Naive B cell (primary cell): ENCODE data around the gene RAP1A. TPM values are rescaled to one million over a fixed set of nuclear protein-coding genes. Genes with fewer than 3 reads are reported as not detected.
A peak's percentile ranks its signal among the peaks of the same experiment; 100 is the strongest.
"Not testable (repeated sequence)": the region's sequence is repeated elsewhere in the genome, so short reads cannot be mapped to it uniquely, and the experiment has no call there.

Experiments used
- ATAC-seq, 2 donors: fragments of 150-1000 bp; cut with Tn5 transposase; 2 replicates each; pipeline ENCODE4 v1.10.0; 2021; ENCODE audit warnings: low read depth in 2 of 2, mild to moderate bottlenecking in 2 of 2, moderate library complexity in 2 of 2
- DNase-seq: peaks from one replicate; pipeline ENCODE4 v3.0.0; 2022
- H3K27ac Mint-ChIP-seq, 6 donors: one replicate each; pipeline ENCODE4 v1.8.0; 2020 to 2022; ENCODE audit warnings: mild to moderate bottlenecking in 6 of 6, mixed read lengths in 6 of 6, moderate library complexity in 5 of 6, inconsistent platforms in 2 of 6
- H3K27me3 Mint-ChIP-seq, 3 donors: one replicate each; pipeline ENCODE4 v1.8.0; 2021 to 2022; ENCODE audit warnings: mixed read lengths in 3 of 3, mild to moderate bottlenecking in 1 of 3
- H3K36me3 Mint-ChIP-seq, 2 donors: one replicate each; pipeline ENCODE4 v1.8.0; 2020 to 2022; ENCODE audit warnings: mixed read lengths in 2 of 2, inconsistent platforms in 1 of 2, mild to moderate bottlenecking in 1 of 2
- H3K4me1 Mint-ChIP-seq, 3 donors: one replicate each; pipeline ENCODE4 v1.8.0; 2020 to 2022; ENCODE audit warnings: mixed read lengths in 3 of 3, inconsistent platforms in 1 of 3, mild to moderate bottlenecking in 1 of 3, moderate library complexity in 1 of 3
- H3K4me3 Mint-ChIP-seq, 8 donors: one replicate each; pipeline ENCODE4 v1.8.0; 2020 to 2022; ENCODE audit warnings: mild to moderate bottlenecking in 8 of 8, mixed read lengths in 8 of 8, moderate library complexity in 8 of 8, inconsistent platforms in 2 of 8
- H3K9me3 Mint-ChIP-seq, 7 donors: one replicate each; pipeline ENCODE4 v1.8.0; 2020 to 2022; ENCODE audit warnings: mixed read lengths in 7 of 7, mild to moderate bottlenecking in 5 of 7, inconsistent platforms in 2 of 7, moderate library complexity in 1 of 7
- polyA plus RNA-seq, 6 donors: library from polyadenylated mRNA; unstranded; fragments of 300-500 nt; fragmentation: Illumina TruSeq; gene quantifications; one replicate each; pipeline ENCODE4 v1.2.3, GENCODE V29; 2021; ENCODE audit warnings: low read depth in 6 of 6

Gene RAP1A
- polyA plus RNA-seq, 6 donors from 2014 or later = 30.7 to 44.6 (median 37.2) TPM

- Mint-ChIP-seq H3K4me3 (no peak overlapping the region), H3K9me3 (no peaks in the 10 kb centered on the region), H3K27ac (no peak overlapping the region), H3K27me3 (no peaks in the 10 kb centered on the region), H3K36me3 (no peaks in the 10 kb centered on the region), H3K4me1 (peaks cover 12 to 23% (median 18%) of the 10 kb centered on the region in 3 donors)
- no peak for ATAC-seq
- DNase-seq = no peak
Observed at GRCh38 chr1:111734426-111734825, 114.8 kb downstream of the RAP1A start.

GRCh38 chr1:111734856-111735255 is 115.3 kb downstream of the RAP1A start:
- Mint-ChIP-seq H3K4me1 (peaks cover 14 to 27% (median 22%) of the 10 kb centered on the region in 3 donors), H3K27me3 (peaks cover 2 to 4% (median 3%) of the 10 kb centered on the region in 3 donors), H3K36me3 (no peaks in the 10 kb centered on the region), H3K9me3 (no peaks in the 10 kb centered on the region), H3K4me3 (no peak overlapping the region), H3K27ac (no peak overlapping the region)
- no peak for ATAC-seq
- DNase-seq = no peak

DNA sequence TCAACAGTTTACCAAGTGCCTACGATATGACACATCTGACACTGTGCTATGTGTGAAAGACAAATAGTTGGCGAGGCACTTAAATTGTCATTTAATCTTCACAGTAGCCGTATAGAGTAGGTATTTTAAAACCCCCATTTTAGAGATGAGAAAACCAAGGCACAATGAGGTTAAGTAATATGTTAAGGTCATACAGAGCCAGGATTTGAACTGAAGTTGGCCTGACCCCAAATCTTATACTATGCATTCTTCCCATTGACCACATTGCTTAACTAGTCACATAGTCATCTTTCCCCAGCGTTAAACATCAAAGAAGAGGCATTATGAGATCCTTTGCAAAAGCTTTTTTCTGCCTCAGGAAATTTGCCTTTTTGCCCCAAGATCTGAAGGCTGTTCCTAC is 115.7 kb downstream of the RAP1A start:
- no peak for DNase-seq
- no peak overlapping the region for H3K4me3 Mint-ChIP-seq

GRCh38 chr1:111735858-111736544 is 116.4 kb downstream of the RAP1A start:
- DNase-seq = no peak
- no peak for ATAC-seq
- Mint-ChIP-seq H3K27ac (no peak overlapping the region), H3K4me3 (no peak overlapping the region), H3K27me3 (peaks cover 6 to 15% (median 8%) of the 10 kb centered on the region in 3 donors), H3K4me1 (peaks cover 22 to 39% (median 25%) of the 10 kb centered on the region in 3 donors), H3K36me3 (no peaks in the 10 kb centered on the region), H3K9me3 (no peaks in the 10 kb centered on the region)

More for the DNA sequence above, 115.7 kb downstream of the RAP1A start:
- Mint-ChIP-seq H3K36me3 (no peaks in the 10 kb centered on the region), H3K27ac (no peak overlapping the region), H3K9me3 (no peaks in the 10 kb centered on the region), H3K4me1 (peaks cover 16 to 32% (median 21%) of the 10 kb centered on the region in 3 donors), H3K27me3 (peaks cover 5 to 8% (median 8%) of the 10 kb centered on the region in 3 donors)
- ATAC-seq = no peak

DNA sequence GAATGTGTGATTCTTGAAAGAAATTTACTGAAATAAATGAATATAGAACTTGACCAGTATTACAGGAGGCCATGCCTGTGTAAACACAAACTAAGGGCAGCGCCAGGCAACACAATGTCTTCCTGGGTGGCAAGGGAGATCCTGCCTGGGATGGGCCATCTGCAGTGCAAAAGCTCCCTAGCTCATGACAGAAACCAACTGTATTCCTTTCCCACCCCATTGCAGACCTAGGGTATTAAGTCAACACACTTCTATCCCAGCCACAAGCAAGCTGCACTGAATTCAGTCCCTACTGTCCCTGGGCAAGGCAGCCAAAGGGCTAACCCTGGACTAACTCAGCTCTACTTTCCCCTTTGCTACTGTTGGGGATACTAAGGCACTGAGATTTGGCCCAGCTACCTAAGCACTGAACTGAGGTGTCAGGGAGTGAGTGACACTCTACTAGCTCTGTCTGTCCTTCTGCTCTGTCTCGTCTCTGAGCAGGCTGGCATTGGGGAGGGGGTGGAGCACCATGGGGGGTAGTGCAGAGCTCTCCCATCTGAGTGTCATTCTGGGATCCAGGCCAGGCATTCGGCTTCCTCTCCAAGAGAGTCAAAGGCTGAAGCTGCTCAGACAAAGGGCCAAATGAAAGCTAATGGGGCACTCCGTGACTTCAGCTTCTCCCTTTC is 117.1 kb downstream of the RAP1A start:
- peaks cover 8 to 21% (median 12%) of the 10 kb centered on the region in 3 donors for H3K27me3 Mint-ChIP-seq
- peak overlapping the region in 3 of 8 donors; percentile 1 to 90 (median 28) for H3K4me3 Mint-ChIP-seq
- H3K36me3 Mint-ChIP-seq = no peaks in the 10 kb centered on the region
- DNase-seq (no peak), ATAC-seq (no peak)
- peaks cover 22 to 39% (median 25%) of the 10 kb centered on the region in 3 donors for H3K4me1 Mint-ChIP-seq
- peak overlapping the region in 1 of 6 donors; percentile 59 for H3K27ac Mint-ChIP-seq
- no peaks in the 10 kb centered on the region for H3K9me3 Mint-ChIP-seq

DNA sequence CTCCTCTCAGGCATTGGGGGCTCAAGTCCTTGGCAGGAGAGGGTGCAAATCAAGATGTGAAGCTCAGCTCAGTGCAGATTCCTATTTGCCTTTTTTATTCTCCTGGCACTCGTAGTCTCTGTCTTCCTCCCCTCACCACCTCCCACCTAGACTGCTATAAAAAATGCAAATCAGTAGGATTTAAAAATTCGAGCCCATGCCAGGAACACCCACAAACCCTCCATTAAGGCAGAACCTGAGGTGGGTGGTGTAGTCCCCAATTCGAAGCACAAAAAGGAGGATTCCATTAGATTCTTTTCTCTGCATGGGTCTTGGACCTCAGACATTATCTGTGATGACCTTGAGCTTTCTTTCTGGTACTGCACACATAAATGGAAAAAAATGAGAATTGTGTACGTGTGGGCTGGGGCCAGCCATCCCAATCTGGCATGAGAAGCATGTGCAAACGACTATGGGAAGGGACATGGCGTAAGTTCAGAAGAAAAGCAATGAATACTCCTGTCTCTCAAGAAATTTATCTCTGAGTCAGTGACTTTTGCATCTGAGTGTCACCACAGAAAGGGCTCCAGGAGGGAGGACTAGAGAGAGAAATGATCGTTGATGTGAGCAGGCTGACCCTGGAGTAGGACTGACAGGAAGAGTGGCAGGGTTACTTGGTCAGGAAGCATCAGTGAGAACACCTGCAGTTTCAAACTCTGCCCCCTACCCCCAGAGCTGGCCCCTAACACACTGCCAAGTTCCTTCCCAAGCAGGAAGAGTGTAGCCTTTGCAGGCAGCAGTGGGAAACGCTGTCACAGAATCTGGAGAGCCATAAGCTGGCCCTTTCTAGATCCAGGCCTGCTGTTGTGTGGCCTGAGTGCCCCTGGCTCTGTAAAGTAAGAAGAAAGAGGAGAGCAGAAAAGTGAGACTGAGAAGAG is 117.9 kb downstream of the RAP1A start:
- Mint-ChIP-seq H3K36me3 (no peaks in the 10 kb centered on the region), H3K27me3 (peaks cover 8 to 22% (median 18%) of the 10 kb centered on the region in 3 donors), H3K4me1 (peaks cover 22 to 39% (median 25%) of the 10 kb centered on the region in 3 donors), H3K27ac (peak overlapping the region; percentile 39 to 95 (median 91)), H3K4me3 (peak overlapping the region; percentile 82 to 97 (median 91)), H3K9me3 (no peaks in the 10 kb centered on the region)
- no peak for ATAC-seq
- no peak for DNase-seq

DNA sequence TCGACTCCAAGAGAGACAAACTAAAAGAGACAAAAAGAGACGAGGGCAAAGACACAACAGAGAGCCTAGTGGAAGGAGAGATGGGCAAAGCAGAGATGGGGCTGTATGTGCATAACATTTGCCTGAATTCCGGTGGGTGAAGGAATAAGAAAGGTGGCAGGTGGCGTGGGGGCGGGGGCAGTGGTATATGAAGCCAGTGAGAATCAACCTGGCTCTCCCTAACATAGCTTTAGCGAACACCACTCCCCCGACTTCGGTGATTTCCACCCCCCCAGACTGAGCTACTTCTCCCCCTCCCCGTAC is 118.5 kb downstream of the RAP1A start:
- H3K4me3 Mint-ChIP-seq = peak overlapping the region; percentile 82 to 97 (median 91)
- peaks cover 8 to 22% (median 19%) of the 10 kb centered on the region in 3 donors for H3K27me3 Mint-ChIP-seq
- H3K4me1 Mint-ChIP-seq = peaks cover 22 to 39% (median 25%) of the 10 kb centered on the region in 3 donors
- H3K36me3 Mint-ChIP-seq = no peaks in the 10 kb centered on the region
- peak in 1 of 2 donors; percentile 54 for ATAC-seq
- H3K9me3 Mint-ChIP-seq = no peaks in the 10 kb centered on the region
- no peak for DNase-seq
- H3K27ac Mint-ChIP-seq = peak overlapping the region; percentile 39 to 95 (median 91)

DNA sequence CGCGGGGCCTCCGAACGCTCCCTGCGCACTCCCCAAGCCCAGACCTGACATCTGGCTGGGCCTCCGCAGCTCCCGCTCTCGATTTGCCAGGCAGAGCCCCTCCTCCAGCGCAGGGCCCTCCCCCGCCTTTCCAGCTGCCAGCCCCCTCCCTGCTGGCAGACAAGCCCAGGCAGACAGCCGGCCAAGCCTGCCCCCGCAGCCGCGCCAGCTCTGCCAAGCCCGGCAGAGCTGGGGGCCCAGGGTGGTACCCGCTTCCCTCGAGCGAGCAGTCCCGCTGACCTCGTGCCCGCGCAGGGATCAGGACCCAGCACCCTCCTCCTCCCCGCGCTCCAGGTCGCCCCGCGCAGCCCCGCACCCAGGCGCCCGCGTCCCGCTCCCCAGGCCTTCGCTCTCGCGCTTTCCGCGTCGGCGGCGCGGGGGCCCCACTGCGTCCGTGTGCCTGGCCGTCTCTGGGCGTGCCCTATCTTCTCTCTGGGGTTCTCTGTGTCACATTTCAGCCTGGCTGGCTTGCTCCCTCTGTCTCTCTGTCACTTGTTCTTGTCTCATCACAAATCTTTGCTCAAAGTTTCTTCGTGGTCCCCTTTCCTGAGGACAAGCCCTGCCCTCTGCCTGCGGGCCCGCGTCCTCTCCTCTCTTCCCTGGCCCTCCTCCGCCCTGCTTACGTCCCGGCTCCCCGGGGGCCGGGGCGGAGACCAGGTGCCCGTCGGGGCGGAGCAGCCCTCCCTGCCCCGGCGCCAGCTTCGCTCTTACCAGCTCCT is 119.0 kb downstream of the RAP1A start:
- no peaks in the 10 kb centered on the region for H3K9me3 Mint-ChIP-seq
- peaks cover 22 to 38% (median 25%) of the 10 kb centered on the region in 3 donors for H3K4me1 Mint-ChIP-seq
- H3K27ac Mint-ChIP-seq = peak overlapping the region; percentile 91 to 99 (median 96)
- no peaks in the 10 kb centered on the region for H3K36me3 Mint-ChIP-seq
- H3K4me3 Mint-ChIP-seq = peak overlapping the region; percentile 84 to 97 (median 92)
- ATAC-seq (peak; percentile 57), DNase-seq (peak; percentile 75)
- H3K27me3 Mint-ChIP-seq = peaks cover 8 to 22% (median 19%) of the 10 kb centered on the region in 3 donors

DNA sequence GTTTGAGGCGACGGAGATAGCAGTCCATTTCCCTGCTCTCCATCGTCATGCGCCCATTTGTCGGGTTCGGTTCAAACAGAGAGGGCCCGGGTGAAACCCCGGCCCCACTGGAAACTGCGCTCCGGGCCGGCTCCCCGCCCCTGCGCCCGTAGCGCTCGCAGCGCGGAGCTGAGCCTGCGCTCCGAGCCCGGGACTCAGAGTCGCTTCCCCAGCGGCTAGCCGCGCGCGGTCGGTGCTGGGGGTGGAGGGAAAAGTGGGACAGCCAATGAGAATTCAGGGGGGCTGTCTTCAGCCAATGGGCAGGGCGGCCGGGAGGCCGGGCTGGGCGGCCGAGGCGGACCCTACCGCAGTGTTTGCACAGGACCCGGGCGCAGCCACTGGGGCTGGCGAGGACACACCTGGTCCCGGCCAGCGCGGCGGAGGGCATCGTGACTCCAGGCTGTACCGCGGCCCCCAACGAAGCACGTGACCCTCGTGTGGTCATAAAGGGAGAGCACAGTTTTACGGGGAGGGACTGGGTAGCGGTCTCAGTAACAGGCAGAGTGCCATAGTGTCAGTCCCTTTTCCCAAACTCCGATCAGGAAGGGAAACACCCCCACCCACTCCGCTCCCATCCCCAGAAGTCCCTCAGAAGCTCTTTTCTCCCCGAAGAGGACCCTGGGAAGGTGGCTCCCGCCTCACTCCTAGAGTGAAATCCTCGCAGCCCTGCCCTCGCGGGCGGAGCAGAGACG is 119.8 kb downstream of the RAP1A start, which contains the start of gene INKA2:
Gene INKA2 (minus strand): TSS at position 202 of the 731 bp plus-strand sequence. CDS start 153 bp downstream, at position 49.
- Mint-ChIP-seq H3K27me3 (peaks cover 8 to 22% (median 19%) of the 10 kb centered on the region in 3 donors), H3K9me3 (no peaks in the 10 kb centered on the region), H3K36me3 (no peaks in the 10 kb centered on the region), H3K27ac (peak within 1 kb of the TSS; percentile 91 to 99 (median 96)), H3K4me1 (peaks cover 22 to 34% (median 25%) of the 10 kb centered on the region in 3 donors), H3K4me3 (peak within 1 kb of the TSS; percentile 84 to 97 (median 92))
- peak; percentile 63 to 69 for ATAC-seq
- peak; percentile 82 for DNase-seq

- H3K27me3 Mint-ChIP-seq = peaks cover 8 to 22% (median 19%) of the 10 kb centered on the region in 3 donors
- peak overlapping the region; percentile 29 to 95 (median 88) for H3K27ac Mint-ChIP-seq
- peaks cover 22 to 34% (median 25%) of the 10 kb centered on the region in 3 donors for H3K4me1 Mint-ChIP-seq
- peak; percentile 13 to 17 for ATAC-seq
- H3K9me3 Mint-ChIP-seq = no peaks in the 10 kb centered on the region
- H3K36me3 Mint-ChIP-seq = no peaks in the 10 kb centered on the region
- DNase-seq = peak; percentile 40
- H3K4me3 Mint-ChIP-seq = peak overlapping the region; percentile 80 to 97 (median 92)
Observed at GRCh38 chr1:111739925-111740765, 120.6 kb downstream of the RAP1A start.

GRCh38 chr1:111742292-111742691 is 122.7 kb downstream of the RAP1A start:
- H3K27me3 Mint-ChIP-seq = peaks cover 8 to 22% (median 19%) of the 10 kb centered on the region in 3 donors
- not testable (repeated sequence) for DNase-seq, H3K27ac Mint-ChIP-seq, H3K9me3 Mint-ChIP-seq, ATAC-seq, H3K36me3 Mint-ChIP-seq
- peak overlapping the region in 1 of 8 donors; percentile 9 for H3K4me3 Mint-ChIP-seq
- H3K4me1 Mint-ChIP-seq = peaks cover 22 to 34% (median 27%) of the 10 kb centered on the region in 3 donors
